Effector memory CD8-positive, alpha-beta T cell (primary cell): ENCODE data around the gene TRIM27.
"Not testable (repeated sequence)": the region's sequence is repeated elsewhere in the genome, so short reads cannot be mapped to it uniquely, and the experiment has no call there.

Experiments used
- ATAC-seq: fragments of 150-1000 bp; cut with Tn5 transposase; replicated peaks from 2 replicates; pipeline ENCODE4 v1.10.0; 2021; ENCODE audit warnings: mild to moderate bottlenecking, moderate library complexity
- DNase-seq, 3 experiments: peaks; one replicate each; pipeline ENCODE4 v3.0.0; 2021
- H3K27ac Mint-ChIP-seq, 2 donors: one replicate each; pipeline ENCODE4 v1.8.0; 2022; ENCODE audit warnings: mild to moderate bottlenecking in 2 of 2, mixed read lengths in 2 of 2, moderate library complexity in 2 of 2
- H3K27me3 Mint-ChIP-seq, 2 donors: one replicate each; pipeline ENCODE4 v1.8.0; 2022; ENCODE audit warnings: mixed read lengths in 2 of 2
- H3K36me3 Mint-ChIP-seq: one replicate; pipeline ENCODE4 v1.8.0; 2022; ENCODE audit warnings: mild to moderate bottlenecking, moderate library complexity, mixed read lengths; ENCODE audit not compliant: insufficient read depth
- H3K4me1 Mint-ChIP-seq, 2 donors: one replicate each; pipeline ENCODE4 v1.8.0; 2022; ENCODE audit warnings: low read depth in 2 of 2, mixed read lengths in 2 of 2
- H3K4me3 Mint-ChIP-seq, 2 donors: one replicate each; pipeline ENCODE4 v1.8.0; 2022; ENCODE audit warnings: mild to moderate bottlenecking in 2 of 2, mixed read lengths in 2 of 2, moderate library complexity in 2 of 2
- H3K9me3 Mint-ChIP-seq, 2 donors: one replicate each; pipeline ENCODE4 v1.8.0; 2022; ENCODE audit warnings: mixed read lengths in 2 of 2
- total RNA-seq, 9 experiments: gene quantifications; one replicate each; lab custom pipeline; 2026; lab: John Stamatoyannopoulos, UW

TRIM27 gene
- 31.6 to 146 (median 122) reads per million in 9 experiments for total RNA-seq

- DNase-seq (peak; percentile 63 to 72 (median 70)), ATAC-seq (peak; percentile 78)
- Mint-ChIP-seq H3K27me3 (no peaks in the 10 kb centered on the region), H3K9me3 (no peaks in the 10 kb centered on the region), H3K36me3 (peaks cover 35% of the 10 kb centered on the region), H3K4me1 (peaks cover 29 to 38% of the 10 kb centered on the region in 2 donors), H3K27ac (peak within 1 kb of the TSS; percentile 83 to 87), H3K4me3 (peak within 1 kb of the TSS; percentile 87 to 91)
These were observed at the start of gene TRIM27 for GRCh38 chr6:28923318-28924102. TRIM27 (minus strand) TSS chr6:28923985; CDS start chr6:28923632, 353 bp downstream.

GRCh38 chr6:28970056-28970455 lies 46.3 kb upstream of the TRIM27 start:
- not testable (repeated sequence) for ATAC-seq, H3K4me3 Mint-ChIP-seq, H3K4me1 Mint-ChIP-seq, DNase-seq, H3K27ac Mint-ChIP-seq, H3K36me3 Mint-ChIP-seq
- Mint-ChIP-seq H3K27me3 (peaks cover 28 to 37% of the 10 kb centered on the region in 2 donors), H3K9me3 (peaks cover 0 to 15% of the 10 kb centered on the region in 2 donors)

DNA sequence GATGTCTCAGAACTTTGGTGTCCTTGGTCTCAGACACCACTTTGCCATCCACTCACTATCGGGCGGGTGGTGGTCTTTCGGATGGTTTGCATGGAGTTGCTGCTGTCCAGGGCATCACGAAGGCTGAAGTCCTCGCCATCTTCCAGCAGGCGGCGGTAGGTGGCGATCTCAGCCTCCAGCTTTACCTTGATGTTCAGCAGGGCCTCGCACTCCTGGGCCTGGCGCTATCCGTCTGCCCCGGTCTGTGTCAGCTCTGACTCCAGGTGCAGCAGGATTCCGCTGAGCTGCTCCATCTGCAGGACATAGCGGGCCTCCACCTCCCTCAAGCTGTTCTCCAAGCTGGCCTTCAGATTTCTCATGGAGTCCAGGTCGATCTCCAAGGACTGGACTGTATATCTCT lies 45.3 kb upstream of the TRIM27 start:
- Mint-ChIP-seq H3K27ac (no peak overlapping the region), H3K9me3 (peaks cover 0 to 15% of the 10 kb centered on the region in 2 donors)
- no peak for ATAC-seq

GRCh38 chr6:28968476-28968875 lies 44.7 kb upstream of the TRIM27 start:
- H3K36me3 Mint-ChIP-seq = no peaks in the 10 kb centered on the region
- no peak overlapping the region for H3K27ac Mint-ChIP-seq
- no peaks in the 10 kb centered on the region for H3K4me1 Mint-ChIP-seq
- no peak overlapping the region for H3K4me3 Mint-ChIP-seq
- no peak for ATAC-seq
- peaks cover 18 to 36% of the 10 kb centered on the region in 2 donors for H3K27me3 Mint-ChIP-seq
- DNase-seq = no peak
- H3K9me3 Mint-ChIP-seq = peaks cover 0 to 15% of the 10 kb centered on the region in 2 donors

More for the DNA sequence above, 45.3 kb upstream of the TRIM27 start:
- Mint-ChIP-seq H3K4me3 (no peak overlapping the region), H3K27me3 (peaks cover 22 to 36% of the 10 kb centered on the region in 2 donors), H3K4me1 (no peaks in the 10 kb centered on the region), H3K36me3 (no peaks in the 10 kb centered on the region)
- no peak for DNase-seq

GRCh38 chr6:28965706-28966105 lies 41.9 kb upstream of the TRIM27 start:
- ATAC-seq = no peak

GRCh38 chr6:28960846-28961500 lies 37.2 kb upstream of the TRIM27 start:
- Mint-ChIP-seq H3K27me3 (peaks cover 24 to 57% of the 10 kb centered on the region in 2 donors), H3K4me1 (peaks cover 0 to 2% of the 10 kb centered on the region in 2 donors), H3K36me3 (no peaks in the 10 kb centered on the region), H3K27ac (no peak overlapping the region), H3K9me3 (no peaks in the 10 kb centered on the region), H3K4me3 (no peak overlapping the region)
- ATAC-seq (no peak), DNase-seq (no peak)

More at GRCh38 chr6:28965706-28966105, 41.9 kb upstream of the TRIM27 start:
- H3K36me3 Mint-ChIP-seq = no peaks in the 10 kb centered on the region
- no peak overlapping the region for H3K4me3 Mint-ChIP-seq
- no peak for DNase-seq
- H3K27ac Mint-ChIP-seq = no peak overlapping the region
- peaks cover 22 to 46% of the 10 kb centered on the region in 2 donors for H3K27me3 Mint-ChIP-seq
- peaks cover 0 to 2% of the 10 kb centered on the region in 2 donors for H3K4me1 Mint-ChIP-seq
- H3K9me3 Mint-ChIP-seq = peaks cover 0 to 15% of the 10 kb centered on the region in 2 donors

DNA sequence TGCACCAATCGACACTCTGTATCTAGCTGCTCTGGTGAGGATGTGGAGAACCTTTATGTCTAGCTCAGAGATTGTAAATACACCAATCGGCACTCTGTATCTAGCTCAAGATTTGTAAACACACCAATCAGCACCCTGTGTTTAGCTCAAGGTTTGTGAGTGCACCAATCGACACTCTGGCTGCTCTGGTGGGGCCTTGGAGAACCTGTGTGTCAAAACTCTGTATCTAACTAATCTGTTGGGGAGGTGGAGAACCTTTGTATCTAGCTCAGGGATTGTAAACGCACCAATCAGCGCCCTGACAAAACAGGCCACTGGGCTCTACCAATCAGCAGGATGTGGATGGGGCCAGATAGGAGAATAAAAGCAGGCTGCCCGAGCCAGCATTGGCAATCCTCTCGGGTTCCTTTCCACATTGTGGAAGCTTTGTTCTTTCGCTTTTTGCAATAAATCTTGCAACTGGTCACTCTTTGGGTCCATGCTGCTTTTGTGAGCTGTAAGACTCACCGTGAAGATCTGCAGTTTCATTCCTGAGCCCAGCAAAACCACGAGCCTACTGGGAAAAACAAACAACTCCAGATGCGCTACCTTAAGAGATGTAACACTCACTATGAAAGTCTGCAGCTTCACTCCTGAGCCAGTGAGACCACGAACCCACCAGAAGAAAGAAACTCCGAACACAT lies 34.9 kb upstream of the TRIM27 start:
- H3K36me3 Mint-ChIP-seq = peaks cover 11% of the 10 kb centered on the region
- peaks cover 21 to 43% of the 10 kb centered on the region in 2 donors for H3K27me3 Mint-ChIP-seq
- not testable (repeated sequence) for H3K9me3 Mint-ChIP-seq, H3K4me1 Mint-ChIP-seq, H3K4me3 Mint-ChIP-seq, ATAC-seq, H3K27ac Mint-ChIP-seq, DNase-seq

- peaks cover 10 to 14% of the 10 kb centered on the region in 2 donors for H3K4me1 Mint-ChIP-seq
These were observed 34.1 kb upstream of the TRIM27 start for GRCh38 chr6:28957795-28958314.

GRCh38 chr6:28956331-28956730 lies 32.5 kb upstream of the TRIM27 start:
- Mint-ChIP-seq H3K27me3 (peaks cover 16 to 36% of the 10 kb centered on the region in 2 donors), H3K9me3 (no peaks in the 10 kb centered on the region), H3K4me3 (no peak overlapping the region), H3K36me3 (peaks cover 24% of the 10 kb centered on the region), H3K4me1 (peaks cover 13 to 14% of the 10 kb centered on the region in 2 donors), H3K27ac (no peak overlapping the region)
- no peak for ATAC-seq
- DNase-seq = no peak

More at GRCh38 chr6:28957795-28958314, 34.1 kb upstream of the TRIM27 start:
- H3K27ac Mint-ChIP-seq, H3K4me3 Mint-ChIP-seq, H3K9me3 Mint-ChIP-seq, DNase-seq, ATAC-seq: not testable (repeated sequence)
- Mint-ChIP-seq H3K27me3 (peaks cover 21 to 44% of the 10 kb centered on the region in 2 donors), H3K36me3 (peaks cover 19% of the 10 kb centered on the region)

DNA sequence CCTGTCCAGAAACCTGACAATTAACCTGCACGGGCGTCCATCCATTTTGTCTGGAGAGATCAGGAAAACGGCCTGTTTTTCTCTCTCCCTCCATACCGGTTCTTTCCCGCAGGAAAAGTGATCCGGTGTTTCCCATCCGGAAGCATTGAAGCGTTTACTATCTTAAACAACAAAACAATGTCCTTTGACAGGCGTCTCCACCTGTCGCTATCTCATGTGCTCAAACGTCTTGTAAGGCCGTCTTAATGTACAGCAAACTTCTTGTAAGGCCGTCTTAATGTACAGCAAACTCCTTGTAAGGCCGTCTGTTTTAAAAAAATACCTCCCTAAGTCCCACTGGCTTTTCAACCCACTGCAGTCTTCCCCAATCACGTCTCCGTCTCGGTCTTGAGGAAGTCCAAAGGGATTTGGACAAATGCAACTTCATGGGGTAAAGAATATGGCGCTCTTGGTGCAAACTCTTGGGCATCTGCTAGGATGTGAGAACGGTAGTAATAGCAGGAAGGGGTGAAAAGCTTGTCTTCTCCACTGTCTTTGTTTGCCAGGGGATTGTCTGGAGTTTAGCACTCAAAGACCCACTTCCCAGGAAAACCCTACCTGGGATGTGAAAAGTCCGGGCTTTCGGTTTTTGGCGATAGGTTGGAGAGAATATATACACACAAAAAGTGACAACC lies 29.9 kb upstream of the TRIM27 start:
- Mint-ChIP-seq H3K9me3 (no peaks in the 10 kb centered on the region), H3K36me3 (peaks cover 30% of the 10 kb centered on the region), H3K4me1 (peaks cover 13 to 14% of the 10 kb centered on the region in 2 donors), H3K27me3 (peaks cover 5 to 19% of the 10 kb centered on the region in 2 donors), H3K27ac (peak overlapping the region; percentile 79 to 93), H3K4me3 (peak overlapping the region; percentile 73 to 86)
- ATAC-seq = no peak
- DNase-seq = no peak

DNA sequence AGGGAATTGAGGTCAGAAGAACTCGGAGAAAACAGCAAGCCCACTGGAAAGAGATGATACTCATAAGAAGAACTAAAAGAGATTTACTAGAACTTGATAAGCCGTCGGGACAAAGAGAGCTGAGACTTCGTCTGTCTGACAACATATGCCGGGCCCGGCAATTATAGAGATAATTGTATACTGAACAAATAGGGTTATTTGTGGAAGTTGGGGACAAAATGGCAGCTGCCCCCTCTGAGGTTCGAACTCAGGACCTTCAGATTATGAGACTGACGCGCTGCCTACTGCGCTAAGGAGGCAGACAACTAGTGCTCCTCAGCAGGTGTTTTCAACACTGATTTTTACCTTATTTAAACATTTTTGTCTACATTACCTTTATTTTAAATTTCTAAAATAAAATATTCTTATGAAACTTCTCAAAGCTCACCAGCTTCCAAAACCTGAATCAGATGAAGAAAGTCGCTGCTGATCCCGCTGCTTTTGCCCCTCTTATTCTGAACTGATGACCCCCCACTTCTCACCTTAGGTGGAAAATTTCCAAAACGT lies 29.3 kb upstream of the TRIM27 start:
- ATAC-seq (peak; percentile 54), DNase-seq (peak; percentile 50 to 56 (median 50))
- H3K9me3 Mint-ChIP-seq = no peaks in the 10 kb centered on the region
- peaks cover 13 to 14% of the 10 kb centered on the region in 2 donors for H3K4me1 Mint-ChIP-seq
- H3K27ac Mint-ChIP-seq = peak overlapping the region; percentile 79 to 93
- H3K27me3 Mint-ChIP-seq = peaks cover 3 to 16% of the 10 kb centered on the region in 2 donors
- H3K4me3 Mint-ChIP-seq = peak overlapping the region; percentile 73 to 86
- H3K36me3 Mint-ChIP-seq = peaks cover 30% of the 10 kb centered on the region

DNA sequence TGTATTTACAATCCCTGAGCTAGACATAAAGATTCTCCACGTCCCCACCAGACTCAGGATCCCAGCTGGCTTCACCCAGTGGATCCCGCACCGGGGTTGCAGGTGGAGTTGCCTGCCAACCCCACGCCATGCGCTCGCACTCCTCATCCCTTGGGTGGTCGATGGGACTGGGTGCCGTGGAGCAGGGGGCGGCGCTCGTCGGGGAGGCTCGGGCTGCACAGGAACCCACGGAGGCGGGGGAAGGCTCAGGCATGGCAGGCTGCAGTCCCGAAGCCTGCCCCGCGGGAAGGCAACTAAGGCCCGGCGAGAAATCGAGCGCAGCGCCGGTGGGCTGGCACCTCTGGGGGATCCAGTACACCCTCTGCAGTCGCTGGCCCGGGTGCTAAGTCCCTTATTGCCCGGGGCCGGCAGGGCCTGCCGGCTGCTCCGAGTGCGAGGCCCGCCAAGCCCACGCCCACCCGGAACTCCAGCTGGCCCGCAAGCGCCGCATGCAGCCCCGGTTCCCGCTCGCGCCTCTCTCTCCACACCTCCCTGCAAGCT lies 25.9 kb upstream of the TRIM27 start:
- H3K9me3 Mint-ChIP-seq, H3K27me3 Mint-ChIP-seq, DNase-seq, H3K27ac Mint-ChIP-seq, ATAC-seq, H3K4me3 Mint-ChIP-seq: not testable (repeated sequence)
- Mint-ChIP-seq H3K36me3 (peaks cover 34% of the 10 kb centered on the region), H3K4me1 (peaks cover 11 to 14% of the 10 kb centered on the region in 2 donors)
